HL-60 (cell line): Measurements from ENCODE around the gene CSRNP3.

Experiments
- DNase-seq, 2 experiments: peaks; one replicate each; pipeline ENCODE4 v3.0.0-alpha.2; 2010 to 2020; ENCODE audit warnings: low read depth in 1 of 2, low spot score in 1 of 2
- H3K27ac ChIP-seq: fragments of 250-450 bp; sonication (Bioruptor Pico); replicated peaks from 2 replicates; pipeline ENCODE4 v1.5.1; 2020; ENCODE audit warnings: mild to moderate bottlenecking, moderate library complexity
- H3K27me3 ChIP-seq: fragments of 250-450 bp; sonication (Bioruptor Pico); 2 replicates; pipeline ENCODE4 v1.5.1; 2021; ENCODE audit warnings: mild to moderate bottlenecking, moderate library complexity; ENCODE audit not compliant: insufficient read depth, poor library complexity, severe bottlenecking
- H3K4me3 ChIP-seq: replicated peaks from 2 replicates; pipeline ENCODE4 v1.5.1; 2011; ENCODE audit warnings: mild to moderate bottlenecking, control low read depth, low read length; ENCODE audit not compliant: insufficient read depth
- CTCF ChIP-seq: IDR thresholded peaks from one replicate; pipeline ENCODE4 v1.5.1; 2011; ENCODE audit warnings: low read length, control low read depth, inconsistent platforms; ENCODE audit not compliant: insufficient read depth
- GABPA ChIP-seq: IDR thresholded peaks from 2 replicates; pipeline ENCODE4 v1.6.1; 2012; ENCODE audit warnings: low read depth
- POLR2AphosphoS5 ChIP-seq: IDR thresholded peaks from 2 replicates; pipeline ENCODE4 v1.6.1; 2012; ENCODE audit warnings: low read depth
- REST ChIP-seq: IDR thresholded peaks from 2 replicates; pipeline ENCODE4 v1.6.1; 2012; ENCODE audit warnings: low read depth; ENCODE audit not compliant: insufficient replicate concordance
- SPI1 ChIP-seq: IDR thresholded peaks from 2 replicates; pipeline ENCODE4 v1.6.1; 2012; ENCODE audit warnings: low read depth, mild to moderate bottlenecking, borderline replicate concordance

Gene CSRNP3

GRCh38 chr2:165630236-165630635 is 160.7 kb downstream of the CSRNP3 start:
- DNase-seq = no peak
- H3K27ac ChIP-seq = no peak overlapping the region
- H3K27me3 ChIP-seq = no peaks in the 10 kb centered on the region
- H3K4me3 ChIP-seq = no peak overlapping the region
- TF ChIP-seq CTCF (no peak), SPI1 (no peak), POLR2AphosphoS5 (no peak), GABPA (no peak)

- DNase-seq = no peak
- Histone ChIP-seq H3K27me3 (no peaks in the 10 kb centered on the region), H3K4me3 (no peak overlapping the region), H3K27ac (no peak overlapping the region)
- no peak for TF ChIP-seq REST
- TF ChIP-seq SPI1 = no peak
- TF ChIP-seq CTCF = no peak
- TF ChIP-seq POLR2AphosphoS5 = no peak
- no peak for TF ChIP-seq GABPA
These were observed 161.6 kb downstream of the CSRNP3 start for GRCh38 chr2:165631089-165631488.

DNA sequence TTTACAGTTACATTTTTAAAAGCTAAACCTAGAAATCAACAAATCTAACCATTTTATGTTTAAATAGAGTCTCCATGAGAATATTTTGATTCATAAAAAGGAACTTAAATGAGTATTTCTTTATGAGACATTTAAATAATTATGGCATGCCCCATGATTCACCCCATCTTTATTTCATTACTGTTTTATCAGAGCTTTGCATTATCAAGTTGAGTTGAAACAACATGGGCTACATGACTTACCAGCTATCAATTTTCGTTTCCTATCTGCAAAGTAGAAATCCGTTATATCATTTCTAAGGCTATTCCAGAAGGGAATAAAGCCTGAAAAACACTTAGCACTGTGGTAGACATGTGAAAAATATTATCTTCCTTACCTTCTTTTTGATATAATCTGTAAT is 163.1 kb downstream of the CSRNP3 start:
- Histone ChIP-seq H3K27ac (no peak overlapping the region), H3K4me3 (no peak overlapping the region), H3K27me3 (no peaks in the 10 kb centered on the region)
- DNase-seq = no peak
- no peak for TF ChIP-seq CTCF
- no peak for TF ChIP-seq REST
- no peak for TF ChIP-seq POLR2AphosphoS5
- TF ChIP-seq GABPA = no peak
- TF ChIP-seq SPI1 = no peak

DNA sequence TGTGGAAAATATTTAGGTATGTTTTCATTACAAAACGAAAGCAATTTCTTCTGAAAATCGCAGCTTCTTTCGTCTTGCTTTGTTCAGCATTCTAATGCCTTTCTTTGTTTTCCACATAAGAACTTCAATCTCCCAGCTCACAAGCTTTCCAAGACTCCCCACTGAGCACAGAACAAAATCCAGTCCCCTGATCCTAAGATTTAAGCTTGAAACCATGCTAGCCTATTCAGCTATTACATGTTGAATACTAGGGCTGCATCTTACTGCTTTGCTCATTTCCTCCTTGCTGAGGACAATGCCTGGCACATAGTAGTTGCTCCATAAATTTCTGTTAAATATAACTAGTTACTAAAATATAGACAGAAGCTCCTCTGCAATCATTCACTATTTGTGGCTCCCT is 163.9 kb downstream of the CSRNP3 start:
- DNase-seq = no peak
- no peaks in the 10 kb centered on the region for H3K27me3 ChIP-seq
- H3K4me3 ChIP-seq = no peak overlapping the region
- TF ChIP-seq POLR2AphosphoS5 = no peak
- no peak for TF ChIP-seq CTCF
- TF ChIP-seq GABPA = no peak
- TF ChIP-seq SPI1 = no peak
- TF ChIP-seq REST = no peak
- H3K27ac ChIP-seq = no peak overlapping the region
